Small intestine (tissue), 7 donors: Measurements from ENCODE around the gene EHD2. TPM values are rescaled to one million over a fixed set of nuclear protein-coding genes. Genes with fewer than 3 reads are reported as not detected.
"Not testable (repeated sequence)": the region's sequence is repeated elsewhere in the genome, so short reads cannot be mapped to it uniquely, and the experiment has no call there.

ENCODE experiments used
- DNase-seq, 2 donors: peaks; one replicate each; pipeline versions ENCODE4 v3.0.0 to v3.0.0-alpha.2; 2013
- FAIRE-seq: peaks from 2 replicates; lab custom pipeline; 2012; peaks lifted over from hg19 to GRCh38; lab: Jason Lieb, UNC
- H3K27ac ChIP-seq, 3 donors: one replicate each; pipeline ENCODE4 v1.5.1; 2013; ENCODE audit warnings: low read length in 2 of 3, mild to moderate bottlenecking in 2 of 3, control low read depth in 1 of 3, inconsistent platforms in 1 of 3, low read depth in 1 of 3, moderate library complexity in 1 of 3
- H3K27me3 ChIP-seq, 3 donors: one replicate each; pipeline ENCODE4 v1.6.1; 2013; ENCODE audit warnings: low read length in 3 of 3, inconsistent platforms in 1 of 3; ENCODE audit not compliant: control insufficient read depth in 3 of 3, insufficient read depth in 3 of 3
- H3K36me3 ChIP-seq, 3 donors: one replicate each; pipeline ENCODE4 v1.6.1; 2013; ENCODE audit warnings: low read length in 3 of 3, inconsistent platforms in 1 of 3, low read depth in 1 of 3, mild to moderate bottlenecking in 1 of 3, moderate library complexity in 1 of 3; ENCODE audit not compliant: control insufficient read depth in 3 of 3, insufficient read depth in 2 of 3
- H3K4me1 ChIP-seq, 3 donors: one replicate each; pipeline ENCODE4 v1.6.1; 2013; ENCODE audit warnings: low read length in 2 of 3, inconsistent platforms in 1 of 3, low read depth in 1 of 3, mild to moderate bottlenecking in 1 of 3, moderate library complexity in 1 of 3; ENCODE audit not compliant: control insufficient read depth in 3 of 3, insufficient read depth in 2 of 3
- H3K4me3 ChIP-seq, 3 donors: one replicate each; pipeline ENCODE4 v1.5.1; 2013; ENCODE audit warnings: low read length in 3 of 3, control low read depth in 1 of 3, inconsistent platforms in 1 of 3, low read depth in 1 of 3, mild to moderate bottlenecking in 1 of 3, moderate library complexity in 1 of 3
- H3K9me3 ChIP-seq, 2 donors: one replicate each; pipeline ENCODE4 v1.6.1; 2013; ENCODE audit warnings: low read depth in 1 of 2, low read length in 1 of 2; ENCODE audit not compliant: control insufficient read depth in 2 of 2, insufficient read depth in 1 of 2
- WGBS, 3 donors: extraction: QIAGEN DNeasy Blood & Tissue Kit; methylation state at CpG; one replicate each; pipeline ENCODE4 v1.1.7; 2013; 5-methylcytosine and 5-hydroxymethylcytosine counted together
- polyA plus RNA-seq, 4 donors: library from polyadenylated mRNA; stranded (reverse) in 3 of 4; unstranded in 1 of 4; fragments of 200-250 nt in 3 of 4; fragments of 120-200 nt in 1 of 4; gene quantifications; one replicate each; pipeline versions ENCODE4 v1.2.1 to v1.2.3, GENCODE V29; 2013
- donor health status: healthy with polysubstance abuse.
- donor health status: control.
- donor health status: control.
- donor health status: Bipolar disorder and iron deficiency.
- donor health status: healthy.

Gene EHD2
- polyA plus RNA-seq, 4 donors, result 0.89 to 35.1 (median 12.4) TPM

- Histone ChIP-seq H3K9me3 (peaks cover 0 to 3% of the 10 kb centered on the region in 2 donors), H3K36me3 (peaks cover 0 to 31% (median 7%) of the 10 kb centered on the region in 3 donors), H3K27ac (peak within 1 kb of the TSS; percentile 73 to 97 (median 85)), H3K4me1 (peaks cover 0 to 24% (median 0%) of the 10 kb centered on the region in 3 donors), H3K4me3 (peak within 1 kb of the TSS; percentile 76 to 99 (median 97)), H3K27me3 (no peaks in the 10 kb centered on the region)
- peak; percentile 77 to 95 for DNase-seq
- WGBS, 3 donors, result 0 to 2% (median 0%) methylated on average over 61 to 65 of the region's 65 CpGs
- no peak for FAIRE-seq
These were observed 65.1 kb downstream of the EHD2 start, which contains the start of gene SELENOW for GRCh38 chr19:47778049-47778953. Gene SELENOW, plus strand, starts transcription at chr19:47778703. Its CDS starts 83 bp downstream, at chr19:47778786.

DNA sequence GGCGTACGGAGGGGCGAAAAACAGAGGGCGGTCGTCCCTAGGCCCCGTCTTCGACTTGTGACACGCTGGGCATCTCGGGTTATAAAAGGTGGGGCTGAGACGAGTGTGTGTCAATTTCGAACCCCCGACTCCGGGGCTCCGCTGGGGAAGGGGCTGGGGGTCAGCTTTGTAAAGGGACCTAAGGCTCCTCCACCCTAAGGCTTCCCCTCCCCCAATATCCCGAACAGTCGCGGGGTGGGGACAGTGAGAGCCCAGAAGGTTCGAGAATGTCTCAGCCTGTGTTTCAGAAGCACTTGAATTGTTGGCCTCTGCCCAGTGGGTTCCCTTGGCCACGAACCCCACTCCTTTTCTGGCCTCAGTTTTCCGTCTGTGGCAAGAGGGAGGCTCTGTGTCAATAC lies 65.7 kb downstream of the EHD2 start:
- H3K36me3 ChIP-seq, result peaks cover 0 to 36% (median 7%) of the 10 kb centered on the region in 3 donors
- peaks cover 0 to 24% (median 0%) of the 10 kb centered on the region in 3 donors for H3K4me1 ChIP-seq
- peak overlapping the region; percentile 73 to 97 (median 85) for H3K27ac ChIP-seq
- peak overlapping the region; percentile 76 to 99 (median 97) for H3K4me3 ChIP-seq
- no peak for FAIRE-seq
- 0% methylated on average over 20 of the region's 20 CpGs for WGBS, 3 donors
- H3K27me3 ChIP-seq, result no peaks in the 10 kb centered on the region
- peak; percentile 36 to 57 for DNase-seq
- H3K9me3 ChIP-seq, result peaks cover 0 to 3% of the 10 kb centered on the region in 2 donors

- peak overlapping the region; percentile 73 to 97 (median 85) for H3K27ac ChIP-seq
- peaks cover 0 to 3% of the 10 kb centered on the region in 2 donors for H3K9me3 ChIP-seq
- DNase-seq, result peak; percentile 28 to 29
- H3K27me3 ChIP-seq, result no peaks in the 10 kb centered on the region
- H3K4me3 ChIP-seq, result peak overlapping the region; percentile 76 to 99 (median 97)
- 20 to 44% (median 30%) methylated on average over 24 of the region's 24 CpGs for WGBS, 3 donors
- H3K4me1 ChIP-seq, result peaks cover 0 to 24% (median 0%) of the 10 kb centered on the region in 3 donors
- no peak for FAIRE-seq
- H3K36me3 ChIP-seq, result peaks cover 0 to 43% (median 7%) of the 10 kb centered on the region in 3 donors
These were observed 66.4 kb downstream of the EHD2 start for GRCh38 chr19:47779524-47780214.

- H3K27ac ChIP-seq, result peak overlapping the region in 1 of 3 donors; percentile 29
- 38 to 65% (median 50%) methylated on average over 8 to 9 of the region's 9 CpGs for WGBS, 3 donors
- peaks cover 0 to 3% of the 10 kb centered on the region in 2 donors for H3K9me3 ChIP-seq
- peak overlapping the region in 2 of 3 donors; percentile 76 to 97 for H3K4me3 ChIP-seq
- H3K27me3 ChIP-seq, result no peaks in the 10 kb centered on the region
- peaks cover 0 to 24% (median 0%) of the 10 kb centered on the region in 3 donors for H3K4me1 ChIP-seq
- DNase-seq (no peak), FAIRE-seq (no peak)
- H3K36me3 ChIP-seq, result peaks cover 0 to 49% (median 7%) of the 10 kb centered on the region in 3 donors
These were observed 67.0 kb downstream of the EHD2 start for GRCh38 chr19:47780215-47780551.

- WGBS, 3 donors, result 32 to 42% (median 39%) methylated on average over 9 of the region's 9 CpGs
- Histone ChIP-seq H3K27ac (no peak overlapping the region), H3K27me3 (no peaks in the 10 kb centered on the region), H3K4me3 (no peak overlapping the region), H3K4me1 (peaks cover 0 to 23% (median 0%) of the 10 kb centered on the region in 3 donors), H3K9me3 (peaks cover 0 to 3% of the 10 kb centered on the region in 2 donors), H3K36me3 (peaks cover 0 to 63% (median 7%) of the 10 kb centered on the region in 3 donors)
- peak in 1 of 2 donors; percentile 21 for DNase-seq
- no peak for FAIRE-seq
These were observed 68.5 kb downstream of the EHD2 start for GRCh38 chr19:47781590-47782262.

DNA sequence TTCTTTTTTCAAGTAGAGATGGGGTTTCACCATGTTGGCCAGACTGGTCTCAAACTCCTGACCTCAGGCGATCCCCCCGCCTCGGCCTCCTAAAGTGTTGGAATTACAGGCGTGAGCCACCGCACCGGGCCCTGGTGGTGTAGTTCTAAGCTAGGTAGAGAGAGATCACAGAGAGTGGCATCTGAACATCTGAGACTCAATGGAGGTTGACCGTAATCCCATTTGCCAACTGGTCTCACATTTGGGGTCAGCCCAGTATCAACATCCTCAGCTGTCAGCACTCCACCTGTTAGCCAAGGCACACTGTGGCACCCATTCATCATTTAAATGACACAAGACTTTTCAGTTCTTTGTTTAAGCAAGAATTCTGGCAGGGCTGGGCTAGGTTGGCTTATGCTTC lies 73.3 kb downstream of the EHD2 start:
- FAIRE-seq (no peak), DNase-seq (no peak)
- H3K27me3 ChIP-seq, result no peaks in the 10 kb centered on the region
- peaks cover 0 to 58% (median 2%) of the 10 kb centered on the region in 3 donors for H3K36me3 ChIP-seq
- WGBS, 3 donors, result 94 to 97% (median 95%) methylated on average over 7 of the region's 7 CpGs
- no peaks in the 10 kb centered on the region for H3K4me1 ChIP-seq
- no peak overlapping the region for H3K27ac ChIP-seq
- no peaks in the 10 kb centered on the region for H3K9me3 ChIP-seq
- H3K4me3 ChIP-seq, result no peak overlapping the region

DNA sequence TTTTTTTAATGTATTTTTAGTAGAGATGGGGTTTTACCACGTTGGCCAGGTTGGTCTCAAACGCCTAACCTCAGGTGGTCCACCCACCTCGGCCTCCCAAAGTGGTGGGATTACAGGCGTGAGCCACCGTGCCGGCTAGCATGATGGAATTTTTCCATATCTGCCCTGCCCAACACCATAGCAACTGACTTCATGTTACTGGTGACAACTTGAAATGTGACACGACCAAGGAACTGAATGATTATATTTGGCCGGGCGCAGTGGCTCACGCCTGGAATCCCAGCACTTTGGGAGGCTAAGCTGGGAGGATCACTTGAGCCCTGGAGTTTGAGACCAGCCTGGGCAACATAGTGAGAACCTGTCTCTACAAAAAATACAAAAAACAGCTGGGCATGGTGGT lies 74.1 kb downstream of the EHD2 start:
- H3K36me3 ChIP-seq, result peaks cover 0 to 51% (median 0%) of the 10 kb centered on the region in 3 donors
- DNase-seq, H3K27me3 ChIP-seq, FAIRE-seq, H3K9me3 ChIP-seq, H3K27ac ChIP-seq, H3K4me1 ChIP-seq, H3K4me3 ChIP-seq: not testable (repeated sequence)
- WGBS, 3 donors, result 86 to 89% (median 88%) methylated on average over 10 of the region's 10 CpGs
